ENCODE data around the gene TSPOAP1.

TSPOAP1 gene, protein sequence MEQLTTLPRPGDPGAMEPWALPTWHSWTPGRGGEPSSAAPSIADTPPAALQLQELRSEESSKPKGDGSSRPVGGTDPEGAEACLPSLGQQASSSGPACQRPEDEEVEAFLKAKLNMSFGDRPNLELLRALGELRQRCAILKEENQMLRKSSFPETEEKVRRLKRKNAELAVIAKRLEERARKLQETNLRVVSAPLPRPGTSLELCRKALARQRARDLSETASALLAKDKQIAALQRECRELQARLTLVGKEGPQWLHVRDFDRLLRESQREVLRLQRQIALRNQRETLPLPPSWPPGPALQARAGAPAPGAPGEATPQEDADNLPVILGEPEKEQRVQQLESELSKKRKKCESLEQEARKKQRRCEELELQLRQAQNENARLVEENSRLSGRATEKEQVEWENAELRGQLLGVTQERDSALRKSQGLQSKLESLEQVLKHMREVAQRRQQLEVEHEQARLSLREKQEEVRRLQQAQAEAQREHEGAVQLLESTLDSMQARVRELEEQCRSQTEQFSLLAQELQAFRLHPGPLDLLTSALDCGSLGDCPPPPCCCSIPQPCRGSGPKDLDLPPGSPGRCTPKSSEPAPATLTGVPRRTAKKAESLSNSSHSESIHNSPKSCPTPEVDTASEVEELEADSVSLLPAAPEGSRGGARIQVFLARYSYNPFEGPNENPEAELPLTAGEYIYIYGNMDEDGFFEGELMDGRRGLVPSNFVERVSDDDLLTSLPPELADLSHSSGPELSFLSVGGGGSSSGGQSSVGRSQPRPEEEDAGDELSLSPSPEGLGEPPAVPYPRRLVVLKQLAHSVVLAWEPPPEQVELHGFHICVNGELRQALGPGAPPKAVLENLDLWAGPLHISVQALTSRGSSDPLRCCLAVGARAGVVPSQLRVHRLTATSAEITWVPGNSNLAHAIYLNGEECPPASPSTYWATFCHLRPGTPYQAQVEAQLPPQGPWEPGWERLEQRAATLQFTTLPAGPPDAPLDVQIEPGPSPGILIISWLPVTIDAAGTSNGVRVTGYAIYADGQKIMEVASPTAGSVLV (N-terminal part only)

DNA sequence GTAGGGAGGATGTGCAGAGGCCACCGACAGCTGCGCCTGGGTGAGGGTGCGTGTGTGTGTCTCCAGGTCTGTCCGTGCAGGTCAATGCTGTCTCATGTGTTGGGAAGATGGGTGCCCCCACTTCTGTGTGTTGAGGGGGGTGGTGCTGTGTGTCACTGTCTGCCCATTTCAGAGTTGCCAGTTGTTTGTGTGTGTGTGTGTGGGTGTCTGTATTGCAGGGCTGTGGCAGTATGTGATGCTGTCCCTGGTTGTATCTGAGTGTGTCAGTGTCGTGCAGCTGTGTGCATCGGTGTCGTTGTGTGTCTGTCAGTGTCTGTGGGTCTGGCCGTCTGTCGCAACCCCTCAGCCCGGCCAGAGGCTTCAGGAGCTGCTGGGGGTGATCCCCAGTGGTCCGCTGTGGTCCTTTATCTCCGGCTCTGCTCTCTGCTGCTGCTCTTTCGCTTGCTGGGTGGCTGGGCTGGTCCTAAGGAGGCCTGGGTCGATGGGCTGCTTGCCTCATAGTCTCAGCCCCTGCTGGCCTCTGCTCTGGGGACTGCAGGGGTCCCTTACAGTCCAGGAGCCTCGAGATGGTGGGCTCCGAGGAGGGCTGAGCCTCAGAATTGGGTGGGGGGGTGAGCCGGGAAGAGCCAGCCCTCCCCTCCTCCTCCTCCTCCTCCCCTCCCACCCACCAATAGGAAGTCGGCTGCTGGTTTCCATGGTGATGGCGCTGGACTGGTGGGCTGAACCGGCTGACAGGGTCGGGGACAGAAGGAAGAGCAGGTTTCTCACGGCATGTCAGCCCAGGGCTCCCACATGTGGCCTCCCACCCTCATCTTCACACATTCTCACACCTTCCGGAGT, at the start of gene TSPOAP1:
Gene TSPOAP1 (minus strand): TSS at position 601 of the 840 bp plus-strand sequence. CDS start 875 bp downstream, outside the sequence.
- DNase-seq (ENCODE audit: low read depth in 2 of 2): peak in 1 of 2 donors; percentile 71

GRCh38 chr17:58377661-58378060, 49.1 kb upstream of the TSPOAP1 start:
- DNase-seq (ENCODE audit: low read depth in 2 of 2): no peak

- DNase-seq (ENCODE audit: low read depth in 2 of 2): no peak
Measured at GRCh38 chr17:58377093-58377601, 48.6 kb upstream of the TSPOAP1 start.

DNA sequence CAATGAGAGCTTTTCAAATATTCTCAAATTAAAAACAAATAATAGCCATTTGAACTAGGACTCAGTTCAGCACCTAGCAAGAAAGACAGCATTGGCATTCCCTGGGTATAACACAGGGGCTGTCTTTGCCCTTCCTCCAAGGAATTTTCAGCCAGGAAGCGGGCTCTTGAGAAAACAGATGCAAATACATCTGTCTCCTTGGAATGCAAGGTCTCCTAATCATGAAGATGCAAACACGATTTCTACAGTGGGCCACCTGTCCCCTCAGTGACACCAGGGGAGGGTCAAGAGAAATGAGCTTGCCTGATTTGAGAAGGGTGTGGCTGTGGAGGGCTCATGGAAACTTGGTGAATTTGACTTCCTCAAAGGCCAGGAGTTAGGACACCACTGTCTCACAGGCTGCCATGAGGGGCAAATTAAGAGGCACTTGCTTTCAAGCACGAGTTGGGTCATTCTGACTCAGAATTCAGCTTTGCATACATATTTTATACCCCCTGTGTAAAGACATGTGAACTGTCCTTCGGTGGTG, 47.9 kb upstream of the TSPOAP1 start:
- no peak for DNase-seq (ENCODE audit: low read depth in 2 of 2)

GRCh38 chr17:58375811-58376210, 47.2 kb upstream of the TSPOAP1 start:
- no peak for DNase-seq (ENCODE audit: low read depth in 2 of 2)

- DNase-seq (ENCODE audit: low read depth in 2 of 2): no peak
Measured at GRCh38 chr17:58375256-58375655, 46.7 kb upstream of the TSPOAP1 start.

DNA sequence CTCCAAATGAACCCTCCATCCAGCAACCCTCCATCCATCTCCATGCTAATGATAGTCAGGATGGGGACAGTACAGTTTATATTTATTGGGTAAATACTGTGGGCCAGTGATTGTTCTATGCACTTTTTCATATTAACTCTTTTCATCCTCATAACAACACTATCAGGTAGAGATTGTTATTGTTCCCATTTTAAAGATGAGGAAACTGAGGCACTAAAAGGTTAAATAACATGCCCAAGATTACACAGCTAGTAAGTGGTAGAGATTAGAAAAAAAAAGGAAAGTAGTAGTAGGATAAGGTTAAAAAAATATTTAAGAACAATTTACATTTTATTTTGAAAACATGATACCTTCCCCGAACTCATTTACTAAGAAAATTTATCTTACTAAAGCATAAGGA, 45.3 kb upstream of the TSPOAP1 start:
- no peak for DNase-seq (ENCODE audit: low read depth in 2 of 2)

- DNase-seq (ENCODE audit: low read depth in 2 of 2): no peak
Measured at GRCh38 chr17:58373003-58373402, 44.4 kb upstream of the TSPOAP1 start.

GRCh38 chr17:58371300-58371950, 42.8 kb upstream of the TSPOAP1 start:
- no peak for DNase-seq (ENCODE audit: low read depth in 2 of 2)

DNA sequence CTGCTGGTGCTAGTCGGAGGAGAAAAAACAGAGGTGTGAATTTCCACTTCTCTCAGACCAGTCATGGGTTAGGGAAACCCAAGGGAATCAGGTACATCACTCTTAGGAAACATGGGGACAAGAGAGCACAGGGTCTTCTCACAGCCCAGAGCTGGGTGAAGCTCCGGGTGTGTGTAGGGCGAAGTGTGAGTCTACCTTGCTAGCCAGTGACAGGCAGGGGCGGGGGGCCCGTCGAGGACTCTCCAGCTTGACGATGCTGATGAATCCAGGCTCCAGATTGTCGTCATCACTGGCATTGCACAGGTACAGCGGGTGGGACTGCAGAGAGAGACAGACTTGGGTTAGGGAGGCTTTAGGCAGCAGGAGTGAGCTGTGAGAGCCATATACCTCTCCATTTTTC, 42.1 kb upstream of the TSPOAP1 start:
- DNase-seq (ENCODE audit: low read depth in 2 of 2): no peak

DNA sequence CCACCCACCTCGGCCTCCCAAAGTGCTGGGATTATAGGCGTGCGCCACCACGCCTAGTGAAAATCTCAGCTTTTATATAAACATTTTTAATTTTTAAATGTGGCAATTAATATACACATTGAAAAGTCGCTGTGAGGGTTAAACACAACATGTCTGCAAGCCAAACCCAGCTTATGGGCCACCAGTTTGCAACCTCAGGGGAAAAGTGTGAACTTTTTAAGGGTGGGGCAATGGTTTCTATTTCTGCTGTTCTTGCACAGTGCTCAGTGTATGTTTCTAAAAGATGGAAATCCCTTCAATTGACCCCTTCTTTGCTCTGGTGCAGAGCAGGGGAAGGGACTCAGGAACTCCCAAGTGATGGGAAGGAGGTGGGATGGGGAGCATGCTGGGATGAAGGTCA, 41.7 kb upstream of the TSPOAP1 start:
- no peak for DNase-seq (ENCODE audit: low read depth in 2 of 2)

DNA sequence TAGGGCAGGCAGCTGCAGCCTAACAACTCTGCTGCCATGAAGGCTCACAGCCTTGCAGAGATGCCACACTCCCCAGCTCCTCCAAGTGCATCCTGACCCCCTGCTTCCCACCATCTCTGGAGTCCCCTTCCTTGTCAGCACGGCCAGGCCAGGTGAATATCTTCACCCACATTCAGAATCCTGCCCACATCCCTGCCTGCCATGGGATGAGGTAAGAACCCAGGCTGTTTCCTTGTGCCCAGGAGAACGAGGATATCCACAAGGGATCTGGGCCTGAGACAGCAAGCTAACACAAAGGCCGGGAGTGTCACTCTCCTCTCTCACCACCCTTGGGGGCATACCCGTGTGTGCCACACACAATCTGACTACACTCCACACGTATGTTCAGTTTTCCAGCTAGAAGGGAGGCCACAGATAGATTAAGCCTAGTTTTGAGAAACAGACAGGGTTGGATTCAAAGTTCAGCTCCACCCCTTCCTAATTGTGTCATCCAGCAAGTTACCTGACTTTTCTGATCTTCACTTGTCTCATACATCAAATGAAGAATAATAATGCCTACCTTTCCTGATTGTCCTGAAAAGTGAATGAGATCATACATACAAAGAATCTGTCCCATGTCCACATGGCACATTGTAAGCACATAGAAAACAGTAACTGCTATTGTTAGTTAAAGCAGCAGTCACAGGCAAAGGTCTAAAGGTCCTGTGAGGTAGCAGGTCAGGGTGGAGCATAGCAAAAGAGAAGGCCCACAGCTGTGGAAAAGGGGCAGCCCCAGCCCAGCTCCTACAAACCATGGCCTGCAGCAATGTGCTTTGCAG, 40.8 kb upstream of the TSPOAP1 start:
- no peak for DNase-seq (ENCODE audit: low read depth in 2 of 2)

GRCh38 chr17:58368860-58369213, 40.2 kb upstream of the TSPOAP1 start:
- DNase-seq (ENCODE audit: low read depth in 2 of 2): no peak

DNA sequence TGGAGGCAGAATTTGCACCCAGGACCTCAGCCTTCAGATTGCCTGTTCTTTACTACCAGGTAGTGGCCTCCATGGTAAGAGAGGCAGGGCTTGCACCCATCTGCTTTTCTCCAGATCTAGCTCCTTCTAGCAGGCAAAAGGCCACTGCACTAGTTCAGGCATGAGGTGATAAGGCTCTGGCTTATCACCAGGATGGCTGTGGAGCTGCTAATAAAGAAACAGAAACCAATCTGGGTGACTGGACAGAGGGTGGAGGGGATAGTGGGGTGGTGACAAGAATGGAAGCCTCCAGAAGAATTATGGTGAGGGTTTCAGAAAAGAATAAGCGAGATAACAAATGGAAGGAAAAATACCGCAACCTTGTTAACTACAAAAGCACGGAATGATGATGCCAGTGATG, 38.9 kb upstream of the TSPOAP1 start:
- no peak for DNase-seq (ENCODE audit: low read depth in 2 of 2)

DNA sequence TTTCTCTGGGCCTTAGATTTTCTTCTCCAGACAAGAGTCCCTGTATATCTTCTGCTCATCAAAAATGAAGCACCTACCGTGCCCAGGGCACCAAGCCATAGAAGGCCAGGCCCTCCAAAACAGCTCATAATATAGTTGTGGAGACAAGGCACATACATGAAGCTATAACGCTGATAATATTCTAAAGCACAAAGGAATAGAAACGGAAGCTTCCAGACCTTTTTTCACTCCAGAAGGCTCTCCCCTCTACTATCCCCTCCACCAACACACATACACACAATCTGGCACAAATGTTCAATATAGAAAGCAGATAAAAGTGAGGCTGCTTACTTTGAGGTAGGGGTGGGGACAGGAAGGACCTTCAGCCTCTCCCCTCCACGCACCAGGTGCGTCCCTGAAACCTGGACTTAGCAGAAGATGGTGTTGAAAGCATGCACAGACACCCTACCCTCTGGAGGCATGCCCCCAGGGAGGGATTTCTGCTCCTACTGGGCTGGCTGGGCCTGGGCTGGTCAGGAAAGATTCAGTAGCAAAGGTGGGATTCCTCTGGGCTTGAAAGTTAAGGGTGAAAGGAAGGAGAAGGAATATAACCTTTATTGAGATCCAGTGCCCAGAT, 37.5 kb upstream of the TSPOAP1 start:
- DNase-seq (ENCODE audit: low read depth in 2 of 2): no peak

DNA sequence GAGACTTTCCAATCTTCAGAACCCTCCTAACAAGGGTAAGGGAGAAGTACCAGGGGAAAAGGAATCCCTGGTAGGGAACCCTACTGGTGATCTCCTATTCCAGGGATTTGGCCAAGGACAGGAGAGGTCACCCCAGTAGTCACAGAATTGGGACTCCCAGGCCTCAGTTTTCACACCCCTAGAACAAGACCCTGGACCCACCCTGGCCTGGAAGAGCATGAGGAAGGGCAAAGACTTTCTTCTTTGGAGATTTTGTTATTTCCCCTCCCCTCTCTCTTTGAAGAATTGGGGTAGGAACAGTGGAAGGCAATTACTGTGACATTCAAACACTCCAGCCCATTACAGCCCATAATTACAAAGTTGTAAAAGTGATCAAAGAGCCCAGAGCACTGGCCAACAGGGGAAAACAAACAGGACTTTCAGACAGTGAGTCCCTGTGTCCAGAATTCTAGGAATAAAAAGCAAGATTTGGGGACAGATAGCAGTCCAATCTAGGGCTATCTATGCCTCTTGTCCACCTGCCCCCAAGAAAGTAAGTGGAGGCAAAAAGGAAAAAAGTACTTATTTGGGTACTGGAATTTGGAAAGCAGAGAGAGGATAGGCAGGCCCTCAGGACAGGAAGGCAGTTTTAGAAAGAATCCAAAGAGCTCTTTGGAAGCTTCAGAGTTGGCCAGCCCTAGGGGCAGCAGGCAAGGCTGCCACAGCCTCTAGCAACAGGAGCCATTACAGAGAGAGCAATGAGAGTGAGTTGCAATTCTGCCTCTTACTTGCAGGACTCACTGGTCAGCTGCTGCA, 36.8 kb upstream of the TSPOAP1 start:
- no peak for DNase-seq (ENCODE audit: low read depth in 2 of 2)

DNA sequence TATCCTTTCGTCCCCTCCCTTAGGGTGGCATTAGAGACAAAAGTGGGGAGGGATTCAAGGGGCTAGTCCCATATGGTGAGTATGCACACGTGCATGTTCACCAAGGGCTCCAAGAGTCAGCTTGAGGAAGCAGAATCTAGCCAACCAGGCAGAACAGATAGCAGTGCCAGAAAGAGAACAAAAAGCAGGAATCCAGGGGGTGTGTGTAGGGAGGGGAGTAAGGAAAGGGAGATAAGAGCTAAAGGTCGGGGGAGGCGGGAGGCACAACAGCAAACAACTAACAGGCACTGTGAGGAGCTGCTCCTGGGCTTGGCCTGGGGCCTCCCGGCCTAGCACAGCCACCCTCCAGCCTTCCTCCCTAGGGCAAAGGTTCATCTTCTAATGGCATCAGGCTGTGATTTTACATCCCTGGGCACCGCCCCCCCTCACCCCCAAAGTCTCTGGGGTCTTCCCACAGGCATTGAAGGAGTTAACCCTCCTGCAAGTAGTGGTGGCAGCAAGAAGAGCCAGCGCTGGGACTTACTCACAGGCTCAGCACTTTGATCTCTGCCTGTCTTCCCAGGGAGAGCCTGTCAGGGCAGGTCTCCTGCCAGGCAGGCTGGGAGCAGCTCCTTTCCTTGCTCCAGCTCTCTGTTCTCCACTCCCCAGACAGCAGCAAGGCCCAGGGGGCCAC, 35.8 kb upstream of the TSPOAP1 start:
- no peak for DNase-seq (ENCODE audit: low read depth in 2 of 2)
